ENCODE data around the gene SHC1.

Gene SHC1

DNA sequence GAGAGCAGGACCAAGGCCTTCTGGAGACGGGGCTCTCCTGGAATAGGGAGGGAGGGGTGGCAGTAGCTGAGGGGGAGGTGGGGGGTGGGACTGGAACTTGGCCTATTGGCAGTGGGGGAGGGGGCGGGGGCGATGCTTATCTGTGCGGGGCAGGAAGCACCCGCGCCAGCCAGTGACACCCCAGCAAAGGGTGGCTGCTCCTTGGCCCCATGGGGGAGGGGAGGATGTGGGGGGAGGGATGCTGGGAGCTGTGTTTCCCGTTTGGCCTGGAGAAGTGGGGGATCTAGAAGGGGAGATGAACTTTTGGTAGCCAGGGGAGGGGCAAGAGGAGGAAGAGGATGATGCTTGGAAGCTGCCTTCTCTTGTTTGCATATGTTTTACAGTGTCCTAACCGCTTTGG, 43.1 kb upstream of the SHC1 start:
- TF ChIP-seq SIN3A (IDR thresholded peaks at IDR 0.05; ENCODE audit: borderline replicate concordance, insufficient read depth, low read length) = no peak

DNA sequence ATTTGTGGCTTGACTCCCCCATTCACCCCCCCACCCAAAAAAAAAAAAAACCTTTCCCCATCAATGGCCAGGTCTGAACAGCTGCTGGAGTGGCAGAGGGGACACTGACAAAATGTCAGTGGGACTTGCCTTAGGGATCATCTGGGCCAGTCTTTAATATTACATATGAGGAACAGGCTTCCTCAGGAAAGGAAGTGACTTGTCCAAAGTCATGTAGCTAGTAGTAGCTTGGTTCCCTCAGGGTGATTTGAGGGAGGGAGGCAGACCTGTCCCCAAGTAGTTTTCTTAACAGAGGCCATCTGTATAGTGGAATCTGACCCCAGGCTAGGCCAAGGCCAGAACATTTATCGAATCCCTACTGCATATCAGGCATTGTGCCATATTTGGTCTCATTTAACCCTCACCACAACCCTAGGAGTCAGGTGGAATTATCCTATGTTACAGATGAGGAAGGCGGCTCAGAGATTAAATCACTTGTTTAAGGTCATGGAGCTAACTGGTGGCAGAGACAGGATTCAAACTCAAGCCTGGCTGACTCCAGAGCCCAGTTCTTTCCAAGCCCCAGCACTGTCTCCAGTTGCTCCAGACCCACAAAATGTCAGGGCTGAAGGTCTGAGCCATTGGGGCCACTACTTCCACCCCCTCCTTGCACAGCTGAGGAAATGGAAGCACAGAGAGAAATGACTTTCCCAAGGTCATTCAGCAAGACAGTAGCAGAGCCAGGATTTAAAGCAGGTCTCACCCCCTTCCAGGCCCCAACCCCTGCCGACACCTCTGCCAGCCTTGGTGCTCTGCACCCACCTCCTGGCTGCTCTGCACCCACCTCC, 42.4 kb upstream of the SHC1 start:
- TF ChIP-seq POLR2AphosphoS5 (IDR thresholded peaks at IDR 0.05; ENCODE audit: low read depth, low read length) = no peak
- TF ChIP-seq, protein P1, sequence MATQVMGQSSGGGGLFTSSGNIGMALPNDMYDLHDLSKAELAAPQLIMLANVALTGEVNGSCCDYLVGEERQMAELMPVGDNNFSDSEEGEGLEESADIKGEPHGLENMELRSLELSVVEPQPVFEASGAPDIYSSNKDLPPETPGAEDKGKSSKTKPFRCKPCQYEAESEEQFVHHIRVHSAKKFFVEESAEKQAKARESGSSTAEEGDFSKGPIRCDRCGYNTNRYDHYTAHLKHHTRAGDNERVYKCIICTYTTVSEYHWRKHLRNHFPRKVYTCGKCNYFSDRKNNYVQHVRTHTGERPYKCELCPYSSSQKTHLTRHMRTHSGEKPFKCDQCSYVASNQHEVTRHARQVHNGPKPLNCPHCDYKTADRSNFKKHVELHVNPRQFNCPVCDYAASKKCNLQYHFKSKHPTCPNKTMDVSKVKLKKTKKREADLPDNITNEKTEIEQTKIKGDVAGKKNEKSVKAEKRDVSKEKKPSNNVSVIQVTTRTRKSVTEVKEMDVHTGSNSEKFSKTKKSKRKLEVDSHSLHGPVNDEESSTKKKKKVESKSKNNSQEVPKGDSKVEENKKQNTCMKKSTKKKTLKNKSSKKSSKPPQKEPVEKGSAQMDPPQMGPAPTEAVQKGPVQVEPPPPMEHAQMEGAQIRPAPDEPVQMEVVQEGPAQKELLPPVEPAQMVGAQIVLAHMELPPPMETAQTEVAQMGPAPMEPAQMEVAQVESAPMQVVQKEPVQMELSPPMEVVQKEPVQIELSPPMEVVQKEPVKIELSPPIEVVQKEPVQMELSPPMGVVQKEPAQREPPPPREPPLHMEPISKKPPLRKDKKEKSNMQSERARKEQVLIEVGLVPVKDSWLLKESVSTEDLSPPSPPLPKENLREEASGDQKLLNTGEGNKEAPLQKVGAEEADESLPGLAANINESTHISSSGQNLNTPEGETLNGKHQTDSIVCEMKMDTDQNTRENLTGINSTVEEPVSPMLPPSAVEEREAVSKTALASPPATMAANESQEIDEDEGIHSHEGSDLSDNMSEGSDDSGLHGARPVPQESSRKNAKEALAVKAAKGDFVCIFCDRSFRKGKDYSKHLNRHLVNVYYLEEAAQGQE (IDR thresholded peaks at IDR 0.05; ENCODE audit: insufficient read depth in 1 of 2, low read depth in 2 of 2, low read length in 2 of 2) = no peak
- TF ChIP-seq TAF1 (IDR thresholded peaks at IDR 0.05; ENCODE audit: borderline replicate concordance, insufficient read depth, low read length) = no peak
- TF ChIP-seq FOXP2 (optimal IDR thresholded peaks at IDR 0.05; ENCODE audit: borderline replicate concordance, extremely low read depth, extremely low read length, insufficient read depth) = no peak
- TF ChIP-seq SIN3A (IDR thresholded peaks at IDR 0.05; ENCODE audit: borderline replicate concordance, insufficient read depth, low read length) = no peak

DNA sequence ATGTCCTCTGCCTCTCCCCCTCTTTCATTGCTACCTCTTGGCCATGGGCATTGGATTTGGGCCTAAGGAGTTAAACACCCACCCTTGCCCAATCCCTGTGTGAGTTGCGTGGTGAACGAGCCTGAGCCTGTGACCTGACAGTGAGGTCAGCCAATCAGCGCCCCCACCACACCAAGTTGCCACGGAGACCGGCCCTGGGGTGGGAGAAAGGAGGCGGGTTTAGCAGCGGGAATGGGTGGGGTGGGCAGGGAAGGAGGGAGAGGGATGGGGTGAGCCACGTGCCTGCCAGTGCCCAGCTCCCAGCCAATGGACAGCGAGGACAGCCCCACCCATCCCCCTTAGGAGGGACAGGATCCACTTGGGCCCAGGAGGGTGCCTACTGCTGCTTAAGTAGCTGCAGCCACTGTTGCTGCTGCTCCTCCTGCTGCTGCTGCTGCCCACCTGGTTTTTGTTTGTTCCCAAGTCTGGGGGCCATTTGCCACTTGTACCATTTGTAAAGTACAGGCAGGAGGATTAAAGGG, 41.5 kb upstream of the SHC1 start:
- TF ChIP-seq SIN3A (IDR thresholded peaks at IDR 0.05; ENCODE audit: borderline replicate concordance, insufficient read depth, low read length) (no peak), TAF1 (IDR thresholded peaks at IDR 0.05; ENCODE audit: borderline replicate concordance, insufficient read depth, low read length) (no peak), FOXP2 (optimal IDR thresholded peaks at IDR 0.05; ENCODE audit: borderline replicate concordance, extremely low read depth, extremely low read length, insufficient read depth) (no peak), POLR2AphosphoS5 (IDR thresholded peaks at IDR 0.05; ENCODE audit: low read depth, low read length) (no peak)

DNA sequence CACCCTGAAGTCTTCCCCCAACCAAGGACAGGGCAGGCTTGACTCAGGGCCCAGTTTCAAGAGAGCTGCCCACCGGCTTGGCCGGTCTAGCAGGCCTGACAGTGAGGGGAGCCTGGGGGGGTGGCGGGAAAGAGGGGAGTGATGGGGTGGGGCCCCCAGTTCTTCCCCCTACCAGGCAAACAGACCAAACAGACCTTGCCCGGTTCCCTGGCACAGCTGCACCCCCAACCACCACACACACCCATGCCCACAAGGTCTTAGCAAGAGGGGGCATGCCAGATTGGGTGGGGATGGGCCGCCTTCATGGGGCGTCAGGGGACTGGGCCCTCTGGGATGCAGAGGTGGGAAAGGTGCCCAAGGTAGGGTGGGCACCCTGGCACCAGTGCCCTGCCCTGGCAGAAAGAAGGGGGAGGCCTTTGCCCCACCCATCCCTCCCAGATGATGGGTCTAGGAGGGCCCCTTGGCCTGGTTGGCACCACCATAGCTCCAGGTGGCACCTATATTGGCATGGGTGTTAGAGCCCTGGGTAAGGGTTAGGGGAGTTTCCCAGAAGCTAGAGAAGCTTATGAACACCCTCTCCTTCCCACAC, 41.0 kb upstream of the SHC1 start:
- no peak for TF ChIP-seq SIN3A (IDR thresholded peaks at IDR 0.05; ENCODE audit: borderline replicate concordance, insufficient read depth, low read length)
- no peak for TF ChIP-seq FOXP2 (optimal IDR thresholded peaks at IDR 0.05; ENCODE audit: borderline replicate concordance, extremely low read depth, extremely low read length, insufficient read depth)
- TF ChIP-seq TAF1 (IDR thresholded peaks at IDR 0.05; ENCODE audit: borderline replicate concordance, insufficient read depth, low read length) = no peak
- TF ChIP-seq POLR2AphosphoS5 (IDR thresholded peaks at IDR 0.05; ENCODE audit: low read depth, low read length) = no peak
- TF ChIP-seq, protein P1 (IDR thresholded peaks at IDR 0.05; ENCODE audit: insufficient read depth in 1 of 2, low read depth in 2 of 2, low read length in 2 of 2) = no peak

DNA sequence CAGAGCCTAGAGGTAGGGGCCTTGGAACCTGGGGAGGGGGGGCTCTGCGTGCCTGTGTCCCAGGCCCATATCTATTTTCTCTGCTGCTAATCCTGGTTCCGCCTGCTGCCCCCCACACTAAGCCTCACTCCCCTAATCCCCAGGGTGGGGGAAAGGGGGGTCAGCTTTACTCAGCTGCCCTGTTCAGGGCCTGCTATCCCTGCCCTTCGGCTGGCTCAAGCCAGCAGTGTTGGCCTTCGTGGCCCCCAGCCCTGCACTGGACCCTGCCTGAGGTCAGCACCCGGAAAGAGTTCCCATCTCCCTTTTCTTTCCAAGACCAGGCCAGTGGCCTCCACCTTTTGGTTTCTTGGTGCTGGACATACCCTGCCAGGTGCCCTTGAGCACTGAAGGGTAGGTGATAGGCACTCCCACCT, 40.5 kb upstream of the SHC1 start:
- TF ChIP-seq TAF1 (IDR thresholded peaks at IDR 0.05; ENCODE audit: borderline replicate concordance, insufficient read depth, low read length) = no peak
- no peak for TF ChIP-seq FOXP2 (optimal IDR thresholded peaks at IDR 0.05; ENCODE audit: borderline replicate concordance, extremely low read depth, extremely low read length, insufficient read depth)
- TF ChIP-seq SIN3A (IDR thresholded peaks at IDR 0.05; ENCODE audit: borderline replicate concordance, insufficient read depth, low read length) = no peak
- TF ChIP-seq, protein P1 (IDR thresholded peaks at IDR 0.05; ENCODE audit: insufficient read depth in 1 of 2, low read depth in 2 of 2, low read length in 2 of 2) = no peak
- TF ChIP-seq POLR2AphosphoS5 (IDR thresholded peaks at IDR 0.05; ENCODE audit: low read depth, low read length) = no peak
